AG04449 (cell line): ENCODE measurements around the gene ZDHHC1.
"Not testable (repeated sequence)": the region's sequence is repeated elsewhere in the genome, so short reads cannot be mapped to it uniquely, and the experiment has no call there.

Experiments
- CTCF ChIA-PET: fragments of 350-600 bp; formaldehyde crosslinking; extraction: SDS; loops from one replicate; lab custom pipeline; 2021; ENCODE audit warnings: antibody characterized with exemption; lab: Yijun Ruan, JAX
- POLR2A ChIA-PET: fragments of 400-600, 350-600 bp; formaldehyde crosslinking; extraction: SDS; loops from one replicate; lab custom pipeline; 2020; ENCODE audit warnings: antibody characterized with exemption, inconsistent platforms; lab: Yijun Ruan, JAX
- DNase-seq: peaks from one replicate; pipeline ENCODE4 v3.0.0-alpha.2; 2010; ENCODE audit warnings: low read depth, low spot score
- H3K4me3 ChIP-seq: 2 replicates; pipeline ENCODE4 v1.5.1; 2011; ENCODE audit warnings: low read depth, mild to moderate bottlenecking, control low read depth, low read length
- CTCF ChIP-seq: IDR thresholded peaks from one replicate; pipeline ENCODE4 v1.5.1; 2011; ENCODE audit warnings: mild to moderate bottlenecking, moderate library complexity, low read length, control low read depth, inconsistent platforms; ENCODE audit not compliant: insufficient read depth; ENCODE audit errors: missing control alignments

Gene ZDHHC1

GRCh38 chr16:67357561-67357960 lies 58.7 kb downstream of the ZDHHC1 start:
- CTCF ChIA-PET: interaction anchor here (1.0 to 3.9 kb wide), 5 partner anchors 11 to 124 kb away, joined by 3 to 16 read pairs (median 4); partner anchors contain the start of gene ATP6V0D1
- POLR2A ChIA-PET: no interaction called here
- no peak for TF ChIP-seq CTCF
- H3K4me3 ChIP-seq: no peak overlapping the region
- DNase-seq: no peak

GRCh38 chr16:67356396-67356795 lies 59.9 kb downstream of the ZDHHC1 start:
- CTCF ChIA-PET: interaction anchor here (2.3 to 3.9 kb wide), 2 partner anchors 10 to 12 kb away, joined by 8 to 16 read pairs; no protein-coding TSS in a partner anchor
- POLR2A ChIA-PET: no interaction called here
- H3K4me3 ChIP-seq: no peak overlapping the region
- DNase-seq: no peak
- no peak for TF ChIP-seq CTCF

- DNase-seq, POLR2A ChIA-PET, H3K4me3 ChIP-seq: not testable (repeated sequence)
- CTCF ChIA-PET: interaction anchor here (0.6 to 4.6 kb wide), 6 partner anchors 9 to 129 kb away, joined by 3 to 21 read pairs (median 4); no protein-coding TSS in a partner anchor
Observed at GRCh38 chr16:67352463-67352862, 63.8 kb downstream of the ZDHHC1 start.

- no peak for TF ChIP-seq CTCF
- no peak overlapping the region for H3K4me3 ChIP-seq
- POLR2A ChIA-PET: no interaction called here
- CTCF ChIA-PET: interaction anchor here (0.8 to 4.6 kb wide), 14 partner anchors 12 to 118 kb away, joined by 3 to 21 read pairs (median 3); partner anchors contain the start of genes KCTD19, LRRC36 and ZDHHC1
- DNase-seq: no peak
Observed at GRCh38 chr16:67350324-67350723, 66.0 kb downstream of the ZDHHC1 start.

- H3K4me3 ChIP-seq: no peak overlapping the region
- TF ChIP-seq CTCF: no peak
- ChIA-PET POLR2A (no interaction called here), CTCF (interaction anchor here (0.7 to 4.6 kb wide), 8 partner anchors 10 to 1277 kb away, joined by 3 to 21 read pairs (median 6); partner anchors contain the start of genes KCTD19 and LRRC36)
- no peak for DNase-seq
Observed at GRCh38 chr16:67349172-67349571, 67.1 kb downstream of the ZDHHC1 start.

GRCh38 chr16:67346341-67346740 lies 69.9 kb downstream of the ZDHHC1 start:
- DNase-seq: no peak
- ChIA-PET CTCF (interaction anchor here (0.6 to 3.0 kb wide), 7 partner anchors 12 to 88 kb away, joined by 3 to 16 read pairs (median 4); partner anchors contain the start of genes KCTD19 and LRRC36), POLR2A (no interaction called here)
- no peak overlapping the region for H3K4me3 ChIP-seq
- TF ChIP-seq CTCF: no peak

- CTCF ChIA-PET: interaction anchor here (0.6 to 3.0 kb wide), 5 partner anchors 13 to 420 kb away, joined by 3 to 16 read pairs (median 3); no protein-coding TSS in a partner anchor
- TF ChIP-seq CTCF: no peak
- no peak for DNase-seq
- no peak overlapping the region for H3K4me3 ChIP-seq
- POLR2A ChIA-PET: no interaction called here
Observed at GRCh38 chr16:67345401-67345800, 70.9 kb downstream of the ZDHHC1 start.
